Fibroblast of the aortic adventitia (primary cell): ENCODE data around the gene COQ2. TPM values are rescaled to one million over a fixed set of nuclear protein-coding genes. Genes with fewer than 3 reads are reported as not detected.
A peak's percentile ranks its signal among the peaks of the same experiment; 100 is the strongest.

Experiments used
- DNase-seq: peaks from one replicate; pipeline ENCODE4 v3.0.0-alpha.2; 2010; ENCODE audit warnings: low read depth
- H3K4me3 ChIP-seq: 2 replicates; pipeline ENCODE4 v1.5.1; 2011; ENCODE audit warnings: low read depth, mild to moderate bottlenecking, control low read depth, low read length, moderate library complexity
- CTCF ChIP-seq: IDR thresholded peaks from 2 replicates; pipeline ENCODE4 v1.5.1; 2011; ENCODE audit warnings: mild to moderate bottlenecking, low read length, control low read depth, inconsistent platforms; ENCODE audit not compliant: insufficient read depth
- total RNA-seq: library from RNA; depleted of rRNA; stranded (reverse); fragments of >200 nt; gene quantifications from 2 replicates; pipeline ENCODE4 v1.2.3, GENCODE V29; 2012; ENCODE audit warnings: low replicate concordance

The COQ2 gene
- total RNA-seq, 1 donor: 16.1 TPM

- H3K4me3 ChIP-seq: no peak overlapping the region
- TF ChIP-seq CTCF: no peak
- peak; percentile 32 for DNase-seq
Measured at GRCh38 chr4:83320548-83320947, 36.0 kb upstream of the COQ2 start.

GRCh38 chr4:83318666-83319065 is 34.1 kb upstream of the COQ2 start:
- TF ChIP-seq CTCF: no peak
- H3K4me3 ChIP-seq: no peak overlapping the region
- DNase-seq: no peak

- TF ChIP-seq CTCF: no peak
- DNase-seq: no peak
- no peak overlapping the region for H3K4me3 ChIP-seq
Measured at GRCh38 chr4:83317671-83318070, 33.1 kb upstream of the COQ2 start.

GRCh38 chr4:83316459-83317165 is 32.0 kb upstream of the COQ2 start:
- TF ChIP-seq CTCF: no peak
- H3K4me3 ChIP-seq: no peak overlapping the region
- DNase-seq: no peak

- DNase-seq: no peak
- H3K4me3 ChIP-seq: no peak overlapping the region
- TF ChIP-seq CTCF: no peak
Measured at GRCh38 chr4:83315341-83315870, 30.8 kb upstream of the COQ2 start.

GRCh38 chr4:83308672-83309071 is 24.1 kb upstream of the COQ2 start:
- no peak for DNase-seq
- no peak for TF ChIP-seq CTCF
- H3K4me3 ChIP-seq: no peak overlapping the region

- no peak overlapping the region for H3K4me3 ChIP-seq
- DNase-seq: no peak
- TF ChIP-seq CTCF: no peak
Measured at GRCh38 chr4:83307920-83308319, 23.3 kb upstream of the COQ2 start.
